ENCODE data around the gene TTYH3.

- TF ChIP-seq CTCF (IDR thresholded peaks at IDR 0.05; ENCODE audit: low read depth, low read length, poor library complexity, severe bottlenecking), result no peak
- TF ChIP-seq EZH2phosphoT487 (IDR thresholded peaks at IDR 0.05; ENCODE audit: borderline replicate concordance, low read length), result no peak
These were observed 52.7 kb downstream of the TTYH3 start for GRCh38 chr7:2684501-2684900.

Measured in DOHH2 (cell line).